HEK293 (cell line): ENCODE measurements around the gene LEMD1.

ENCODE experiments used
- BCL11A ChIP-seq: fragments of 450-650 bp; formaldehyde crosslinking; IDR thresholded peaks from 2 replicates; pipeline ENCODE4 v1.5.1; 2016; ENCODE audit warnings: low read depth, missing biosample characterization, missing genetic modification characterization
- EGR2 ChIP-seq: fragments of 450-650 bp; formaldehyde crosslinking; IDR thresholded peaks from 2 replicates; pipeline ENCODE4 v1.5.1; 2016; ENCODE audit warnings: low read depth, missing biosample characterization, missing genetic modification characterization
- FEZF1 ChIP-seq: fragments of 450-650 bp; formaldehyde crosslinking; IDR thresholded peaks from 2 replicates; pipeline ENCODE4 v1.5.1; 2016; ENCODE audit warnings: missing biosample characterization, missing genetic modification characterization
- IKZF3 ChIP-seq: fragments of 450-650 bp; IDR thresholded peaks from 2 replicates; pipeline ENCODE4 v1.5.0; 2018; ENCODE audit warnings: missing biosample characterization, mild to moderate bottlenecking, missing genetic modification characterization, moderate library complexity
- KLF7 ChIP-seq: fragments of 450-650 bp; formaldehyde crosslinking; IDR thresholded peaks from 2 replicates; pipeline ENCODE4 v1.5.1; 2016; ENCODE audit warnings: missing biosample characterization, missing genetic modification characterization, borderline replicate concordance
- MYNN ChIP-seq: fragments of 450-650 bp; formaldehyde crosslinking; IDR thresholded peaks from 2 replicates; pipeline ENCODE4 v1.5.1; 2016; ENCODE audit warnings: missing biosample characterization, missing genetic modification characterization, borderline replicate concordance
- PRDM1 ChIP-seq: fragments of 450-650 bp; formaldehyde crosslinking; IDR thresholded peaks from 2 replicates; pipeline ENCODE4; 2016; ENCODE audit warnings: missing biosample characterization, missing genetic modification characterization
- SP2 ChIP-seq: fragments of 450-650 bp; formaldehyde crosslinking; IDR thresholded peaks from 2 replicates; pipeline ENCODE4 v1.5.1; 2016; ENCODE audit warnings: missing biosample characterization, missing genetic modification characterization
- TSHZ1 ChIP-seq: fragments of 450-650 bp; formaldehyde crosslinking; IDR thresholded peaks from 2 replicates; pipeline ENCODE4 v1.5.1; 2016; ENCODE audit warnings: missing biosample characterization, missing genetic modification characterization, borderline replicate concordance
- YY2 ChIP-seq: fragments of 450-650 bp; formaldehyde crosslinking; IDR thresholded peaks from 2 replicates; pipeline ENCODE4 v1.5.1; 2016; ENCODE audit warnings: missing biosample characterization, missing genetic modification characterization
- ZBTB11 ChIP-seq: fragments of 450-650 bp; formaldehyde crosslinking; conservative IDR thresholded peaks from 2 replicates; pipeline ENCODE4 v1.5.1; 2016; ENCODE audit warnings: low read depth, missing biosample characterization, missing genetic modification characterization
- ZFHX2 ChIP-seq: fragments of 450-650 bp; formaldehyde crosslinking; conservative IDR thresholded peaks from 2 replicates; pipeline ENCODE4 v1.5.1; 2016; ENCODE audit warnings: missing biosample characterization, missing genetic modification characterization
- ZNF10 ChIP-seq: fragments of 450-650 bp; formaldehyde crosslinking; IDR thresholded peaks from 2 replicates; pipeline ENCODE4 v1.5.1; 2017; ENCODE audit warnings: missing biosample characterization, missing genetic modification characterization
- ZNF114 ChIP-seq: fragments of 450-650 bp; formaldehyde crosslinking; IDR thresholded peaks from 2 replicates; pipeline ENCODE4 v1.5.0; 2017; ENCODE audit warnings: missing biosample characterization, missing genetic modification characterization
- ZNF146 ChIP-seq: fragments of 450-650 bp; formaldehyde crosslinking; IDR thresholded peaks from 2 replicates; pipeline ENCODE4 v1.5.1; 2016; ENCODE audit warnings: missing biosample characterization, missing genetic modification characterization
- ZNF184 ChIP-seq: fragments of 450-650 bp; IDR thresholded peaks from 2 replicates; pipeline ENCODE4 v1.5.1; 2018; ENCODE audit warnings: missing biosample characterization, mild to moderate bottlenecking, missing genetic modification characterization
- ZNF19 ChIP-seq: fragments of 450-650 bp; formaldehyde crosslinking; IDR thresholded peaks from 2 replicates; pipeline ENCODE4; 2016; ENCODE audit warnings: missing biosample characterization, missing genetic modification characterization, low read depth
- ZNF366 ChIP-seq: fragments of 450-650 bp; formaldehyde crosslinking; conservative IDR thresholded peaks from 2 replicates; pipeline ENCODE4 v1.5.1; 2016; ENCODE audit warnings: missing biosample characterization, missing genetic modification characterization
- ZNF473 ChIP-seq: fragments of 450-650 bp; formaldehyde crosslinking; IDR thresholded peaks from 2 replicates; pipeline ENCODE4 v1.5.1; 2017; ENCODE audit warnings: missing biosample characterization, missing genetic modification characterization
- ZNF48 ChIP-seq: fragments of 450-650 bp; formaldehyde crosslinking; IDR thresholded peaks from 2 replicates; pipeline ENCODE4 v1.5.1; 2016; ENCODE audit warnings: missing biosample characterization, missing genetic modification characterization
- ZNF561 ChIP-seq: fragments of 450-650 bp; IDR thresholded peaks from 2 replicates; pipeline ENCODE4 v1.5.1; 2018; ENCODE audit warnings: missing biosample characterization, missing genetic modification characterization, borderline replicate concordance
- ZNF596 ChIP-seq: fragments of 450-650 bp; IDR thresholded peaks from 2 replicates; pipeline ENCODE4 v1.5.0; 2018; ENCODE audit warnings: missing biosample characterization, mild to moderate bottlenecking, missing genetic modification characterization, moderate library complexity
- ZNF600 ChIP-seq: fragments of 450-650 bp; formaldehyde crosslinking; IDR thresholded peaks from 2 replicates; pipeline ENCODE4 v1.5.1; 2016; ENCODE audit warnings: missing biosample characterization, missing genetic modification characterization
- ZNF626 ChIP-seq: fragments of 450-650 bp; sonication (Bioruptor Pico); formaldehyde crosslinking; IDR thresholded peaks from 2 replicates; pipeline ENCODE4 v1.5.1; 2018; ENCODE audit warnings: missing biosample characterization, missing genetic modification characterization, inconsistent platforms
- ZNF670 ChIP-seq: fragments of 450-650 bp; formaldehyde crosslinking; IDR thresholded peaks from 2 replicates; pipeline ENCODE4 v1.5.1; 2016; ENCODE audit warnings: missing biosample characterization, missing genetic modification characterization, low read depth
- ZNF776 ChIP-seq: fragments of 450-650 bp; formaldehyde crosslinking; IDR thresholded peaks from 2 replicates; pipeline ENCODE4 v1.5.0; 2017; ENCODE audit warnings: missing biosample characterization, missing genetic modification characterization, borderline replicate concordance

Gene LEMD1

GRCh38 chr1:205410581-205411298 is 11.1 kb downstream of the LEMD1 start (continued):
- TF ChIP-seq ZNF626 (tag by site-specific recombination) (no peak), ZNF114 (tag by site-specific recombination) (0 out of 2 replicates have a peak, but pooled peaks have one; percentile 68), FEZF1 (tag by site-specific recombination) (no peak), PRDM1 (tag by site-specific recombination) (peak; percentile 94), ZNF366 (tag by site-specific recombination) (peak; percentile 95), ZNF48 (no peak), TSHZ1 (tag by site-specific recombination) (no peak), ZNF146 (tag by site-specific recombination) (no peak), ZFHX2 (no peak), ZNF596 (tag by site-specific recombination) (no peak), ZNF473 (tag by site-specific recombination) (peak; percentile 31; the same call in 1 of the 2 replicates), ZNF670 (tag by site-specific recombination) (no peak), MYNN (tag by site-specific recombination) (no peak), ZNF561 (tag by site-specific recombination) (no peak), ZNF776 (0 out of 2 replicates have a peak, but pooled peaks have one; percentile 44), ZNF19 (tag by site-specific recombination) (no peak), IKZF3 (tag by site-specific recombination) (no peak), SP2 (tag by site-specific recombination) (no peak), EGR2 (no peak), BCL11A (tag by site-specific recombination) (no peak), ZNF184 (tag by site-specific recombination) (no peak), YY2 (tag by site-specific recombination) (no peak), KLF7 (tag by site-specific recombination) (no peak), ZNF600 (tag by site-specific recombination) (no peak), ZBTB11 (no peak), ZNF10 (tag by site-specific recombination) (no peak)
- TF ChIP-seq, all 188 proteins: peak for 6
